Measurements from ENCODE around the gene DHCR24.

Gene DHCR24

DNA sequence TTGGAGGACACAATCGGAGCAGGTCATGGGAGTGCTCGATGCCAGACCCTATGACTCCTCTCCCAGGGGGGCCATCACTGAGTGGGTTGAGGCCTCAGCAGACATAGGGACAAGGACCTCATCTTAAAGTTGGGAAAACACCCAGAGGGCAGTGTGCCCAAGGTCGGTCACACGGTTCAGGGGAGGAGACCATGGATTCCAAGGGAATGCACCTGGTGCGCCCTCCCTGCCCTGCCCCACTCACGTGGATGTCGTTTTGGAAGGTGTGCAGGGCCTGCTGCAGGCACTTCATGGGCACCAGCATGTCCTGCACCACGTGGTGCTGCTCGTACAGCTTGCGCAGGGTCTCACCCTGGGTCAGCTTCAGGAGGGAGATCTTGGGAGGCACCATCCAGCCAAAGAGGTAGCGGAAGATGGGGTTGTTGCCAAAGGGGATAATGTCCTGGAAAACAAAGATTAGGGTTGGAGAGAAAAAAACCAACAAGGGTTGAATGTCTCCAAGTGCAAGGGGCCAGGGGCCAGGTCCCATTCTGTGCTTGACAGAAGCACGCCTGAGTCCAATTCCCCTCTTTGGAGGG lies 33.1 kb downstream of the DHCR24 start:
- Histone ChIP-seq H3K27ac (no peak overlapping the region), H3K27me3 (ENCODE audit: control insufficient read depth, insufficient read depth, low read length) (no peaks in the 10 kb centered on the region), H3K9me3 (ENCODE audit: control insufficient read depth, low read length) (no peaks in the 10 kb centered on the region), H3K36me3 (ENCODE audit: control insufficient read depth, insufficient read depth, low read length) (no peaks in the 10 kb centered on the region), H3K4me1 (peaks cover 3% of the 10 kb centered on the region), H3K4me3 (ENCODE audit: low read depth, low read length) (no peak overlapping the region), H3K4me2 (ENCODE audit: low read length) (no peak overlapping the region), H2AFZ (no peak overlapping the region), H3K79me2 (no peaks in the 10 kb centered on the region), H3K9ac (no peak overlapping the region)
- TF ChIP-seq CTCF (IDR thresholded peaks at IDR 0.05): no peak

GRCh38 chr1:54853096-54853792 lies 33.8 kb downstream of the DHCR24 start:
- no peaks in the 10 kb centered on the region for H3K36me3 ChIP-seq (ENCODE audit: control insufficient read depth, insufficient read depth, low read length)

GRCh38 chr1:54851936-54852524 lies 35.0 kb downstream of the DHCR24 start:
- no peak overlapping the region for H3K9ac ChIP-seq
- peaks cover 3% of the 10 kb centered on the region for H3K4me1 ChIP-seq
- H3K27me3 ChIP-seq (ENCODE audit: control insufficient read depth, insufficient read depth, low read length): no peaks in the 10 kb centered on the region
- no peaks in the 10 kb centered on the region for H3K36me3 ChIP-seq (ENCODE audit: control insufficient read depth, insufficient read depth, low read length)
- H3K4me2 ChIP-seq (ENCODE audit: low read length): no peak overlapping the region
- no peak overlapping the region for H3K4me3 ChIP-seq (ENCODE audit: low read depth, low read length)
- H3K27ac ChIP-seq: no peak overlapping the region
- no peak for TF ChIP-seq CTCF (IDR thresholded peaks at IDR 0.05)
- no peak overlapping the region for H2AFZ ChIP-seq
- H3K79me2 ChIP-seq: no peaks in the 10 kb centered on the region
- no peaks in the 10 kb centered on the region for H3K9me3 ChIP-seq (ENCODE audit: control insufficient read depth, low read length)

More at GRCh38 chr1:54853096-54853792, 33.8 kb downstream of the DHCR24 start:
- Histone ChIP-seq H2AFZ (no peak overlapping the region), H3K27ac (no peak overlapping the region), H3K9me3 (ENCODE audit: control insufficient read depth, low read length) (no peaks in the 10 kb centered on the region), H3K4me3 (ENCODE audit: low read depth, low read length) (no peak overlapping the region), H3K79me2 (no peaks in the 10 kb centered on the region), H3K27me3 (ENCODE audit: control insufficient read depth, insufficient read depth, low read length) (no peaks in the 10 kb centered on the region), H3K4me1 (peaks cover 3% of the 10 kb centered on the region), H3K9ac (no peak overlapping the region), H3K4me2 (ENCODE audit: low read length) (no peak overlapping the region)
- no peak for TF ChIP-seq CTCF (IDR thresholded peaks at IDR 0.05)

DNA sequence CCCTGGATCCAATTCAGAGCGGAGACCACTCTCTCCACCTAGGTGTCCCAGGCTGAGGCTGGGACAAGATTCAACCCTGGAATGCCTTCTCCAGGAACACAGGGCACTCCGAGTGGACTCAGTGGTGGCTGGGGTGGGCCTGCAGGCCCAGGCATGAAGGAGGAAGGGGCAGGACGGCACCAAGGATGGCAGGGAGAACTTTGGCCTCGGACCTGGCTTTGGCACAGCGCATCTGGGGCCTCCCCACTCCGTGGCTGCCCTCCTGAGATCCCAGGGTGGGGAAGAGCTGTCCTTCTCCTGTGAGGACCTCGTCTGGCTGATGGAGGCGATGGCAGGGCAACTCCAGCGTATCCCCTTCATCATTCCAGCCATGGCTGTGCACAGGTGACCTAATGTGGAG lies 35.6 kb downstream of the DHCR24 start:
- Histone ChIP-seq H3K4me1 (peaks cover 3% of the 10 kb centered on the region), H3K9ac (no peak overlapping the region), H3K79me2 (no peaks in the 10 kb centered on the region), H3K4me3 (ENCODE audit: low read depth, low read length) (no peak overlapping the region), H3K27me3 (ENCODE audit: control insufficient read depth, insufficient read depth, low read length) (no peaks in the 10 kb centered on the region), H3K27ac (no peak overlapping the region), H3K9me3 (ENCODE audit: control insufficient read depth, low read length) (no peaks in the 10 kb centered on the region), H2AFZ (no peak overlapping the region), H3K4me2 (ENCODE audit: low read length) (no peak overlapping the region), H3K36me3 (ENCODE audit: control insufficient read depth, insufficient read depth, low read length) (no peaks in the 10 kb centered on the region)
- no peak for TF ChIP-seq CTCF (IDR thresholded peaks at IDR 0.05)
